OCI-LY3 (cell line): ENCODE data around the gene CEBPE.

ENCODE experiments used
- EZH2phosphoT487 ChIP-seq: fragments of 200-600 bp; shearing (Covaris generic); IDR thresholded peaks from 2 replicates; pipeline ENCODE4 v1.6.1; 2018; ENCODE audit warnings: antibody characterized with exemption, mixed run types, low read depth
- TF ChIP-seq, protein P1 (sequence below): fragments of 200-600, 300-600 bp; sonication (generic); IDR thresholded peaks from 2 replicates; pipeline ENCODE4 v1.5.1; 2014; ENCODE audit warnings: antibody characterized with exemption, low read length, low read depth

DNA sequence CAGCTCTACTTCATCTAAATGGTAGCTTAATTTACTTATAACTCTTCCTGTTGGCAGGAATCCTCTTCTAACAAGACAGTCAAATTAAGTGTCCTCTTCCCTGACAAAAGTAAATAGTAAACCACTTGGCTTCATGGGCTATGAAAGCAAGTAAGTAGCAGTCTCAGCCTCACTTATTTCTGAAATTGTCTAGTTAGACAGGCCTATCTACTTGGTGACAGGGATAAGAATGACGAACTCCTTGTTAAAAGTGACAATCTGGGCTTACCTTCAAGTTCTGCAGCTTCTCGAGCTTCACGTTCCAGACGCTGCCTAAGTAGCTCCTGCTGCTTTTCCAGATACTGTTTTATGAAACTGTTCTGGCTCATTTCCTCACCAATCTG is 28.8 kb downstream of the CEBPE start:
- TF ChIP-seq, protein P1, sequence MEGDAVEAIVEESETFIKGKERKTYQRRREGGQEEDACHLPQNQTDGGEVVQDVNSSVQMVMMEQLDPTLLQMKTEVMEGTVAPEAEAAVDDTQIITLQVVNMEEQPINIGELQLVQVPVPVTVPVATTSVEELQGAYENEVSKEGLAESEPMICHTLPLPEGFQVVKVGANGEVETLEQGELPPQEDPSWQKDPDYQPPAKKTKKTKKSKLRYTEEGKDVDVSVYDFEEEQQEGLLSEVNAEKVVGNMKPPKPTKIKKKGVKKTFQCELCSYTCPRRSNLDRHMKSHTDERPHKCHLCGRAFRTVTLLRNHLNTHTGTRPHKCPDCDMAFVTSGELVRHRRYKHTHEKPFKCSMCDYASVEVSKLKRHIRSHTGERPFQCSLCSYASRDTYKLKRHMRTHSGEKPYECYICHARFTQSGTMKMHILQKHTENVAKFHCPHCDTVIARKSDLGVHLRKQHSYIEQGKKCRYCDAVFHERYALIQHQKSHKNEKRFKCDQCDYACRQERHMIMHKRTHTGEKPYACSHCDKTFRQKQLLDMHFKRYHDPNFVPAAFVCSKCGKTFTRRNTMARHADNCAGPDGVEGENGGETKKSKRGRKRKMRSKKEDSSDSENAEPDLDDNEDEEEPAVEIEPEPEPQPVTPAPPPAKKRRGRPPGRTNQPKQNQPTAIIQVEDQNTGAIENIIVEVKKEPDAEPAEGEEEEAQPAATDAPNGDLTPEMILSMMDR, result no peak
- no peak for TF ChIP-seq EZH2phosphoT487
